Neural progenitor cell (in vitro differentiated cells): ENCODE results near the gene BCAP31.

Source experiments
- EZH2 ChIP-seq: fragments of 200-600 bp; sonication (generic); IDR thresholded peaks from 2 replicates; pipeline ENCODE4 v1.6.1; 2017; ENCODE audit warnings: antibody characterized with exemption, mild to moderate bottlenecking, moderate library complexity
- TF ChIP-seq, protein P1 (sequence below): fragments of 200-600 bp; sonication (generic); IDR thresholded peaks from 2 replicates; pipeline ENCODE4 v1.5.1; 2017; ENCODE audit warnings: antibody characterized with exemption, mild to moderate bottlenecking

GRCh38 chrX:153731117-153731844, 7.1 kb upstream of the BCAP31 start:
- TF ChIP-seq, protein P1, sequence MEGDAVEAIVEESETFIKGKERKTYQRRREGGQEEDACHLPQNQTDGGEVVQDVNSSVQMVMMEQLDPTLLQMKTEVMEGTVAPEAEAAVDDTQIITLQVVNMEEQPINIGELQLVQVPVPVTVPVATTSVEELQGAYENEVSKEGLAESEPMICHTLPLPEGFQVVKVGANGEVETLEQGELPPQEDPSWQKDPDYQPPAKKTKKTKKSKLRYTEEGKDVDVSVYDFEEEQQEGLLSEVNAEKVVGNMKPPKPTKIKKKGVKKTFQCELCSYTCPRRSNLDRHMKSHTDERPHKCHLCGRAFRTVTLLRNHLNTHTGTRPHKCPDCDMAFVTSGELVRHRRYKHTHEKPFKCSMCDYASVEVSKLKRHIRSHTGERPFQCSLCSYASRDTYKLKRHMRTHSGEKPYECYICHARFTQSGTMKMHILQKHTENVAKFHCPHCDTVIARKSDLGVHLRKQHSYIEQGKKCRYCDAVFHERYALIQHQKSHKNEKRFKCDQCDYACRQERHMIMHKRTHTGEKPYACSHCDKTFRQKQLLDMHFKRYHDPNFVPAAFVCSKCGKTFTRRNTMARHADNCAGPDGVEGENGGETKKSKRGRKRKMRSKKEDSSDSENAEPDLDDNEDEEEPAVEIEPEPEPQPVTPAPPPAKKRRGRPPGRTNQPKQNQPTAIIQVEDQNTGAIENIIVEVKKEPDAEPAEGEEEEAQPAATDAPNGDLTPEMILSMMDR, result no peak
- no peak for TF ChIP-seq EZH2
